H1 (cell line): ENCODE data around the gene RNF5. TPM values are rescaled to one million over a fixed set of nuclear protein-coding genes. Genes with fewer than 3 reads are reported as not detected.

Experiments used
- CTCF ChIA-PET: fragments of 300-600 bp; sonication (Branson Sonifier 250); formaldehyde crosslinking; loops from one replicate; lab custom pipeline; 2021; ENCODE audit not compliant: partially characterized antibody; lab: Charles Lee
- POLR2A ChIA-PET: fragments of 300-600 bp; sonication (Branson Sonifier 250); formaldehyde crosslinking; loops from one replicate; lab custom pipeline; 2021; ENCODE audit warnings: inconsistent platforms; ENCODE audit not compliant: partially characterized antibody; lab: Charles Lee
- DNase-seq, 2 experiments: peaks; one replicate each; pipeline versions ENCODE4 v3.0.0 to v3.0.0-alpha.2; 2010 to 2022; ENCODE audit warnings: low spot score in 2 of 2, low read depth in 1 of 2, mixed read lengths in 1 of 2
- FAIRE-seq: peaks from 2 replicates; lab custom pipeline; 2011; peaks lifted over from hg19 to GRCh38; lab: Jason Lieb, UNC
- H2AFZ ChIP-seq: 2 replicates; pipeline ENCODE4 v1.8.1; 2012; ENCODE audit warnings: low read length, inconsistent platforms
- H2AK5ac ChIP-seq: 2 replicates; pipeline ENCODE4 v1.6.1; 2013; ENCODE audit warnings: low read depth, low read length
- H2BK120ac ChIP-seq: replicated peaks from 2 replicates; pipeline ENCODE3; 2013; ENCODE audit warnings: low read depth, low read length, inconsistent platforms
- H2BK12ac ChIP-seq: 2 replicates; pipeline ENCODE4 v1.6.1; 2013; ENCODE audit warnings: low read depth, low read length
- H2BK15ac ChIP-seq: 2 replicates; pipeline ENCODE4 v1.6.1; 2013; ENCODE audit warnings: low read length
- H2BK20ac ChIP-seq: 2 replicates; pipeline ENCODE4 v1.6.1; 2013; ENCODE audit warnings: low read length
- H2BK5ac ChIP-seq: 2 replicates; pipeline ENCODE4 v1.6.1; 2013; ENCODE audit warnings: low read depth, low read length
- H3K14ac ChIP-seq: 2 replicates; pipeline ENCODE4 v1.6.1; 2013; ENCODE audit warnings: inconsistent platforms; ENCODE audit not compliant: insufficient read length
- H3K18ac ChIP-seq: 2 replicates; pipeline ENCODE4 v1.6.1; 2013; ENCODE audit warnings: low read length; ENCODE audit errors: extremely low read depth
- H3K23ac ChIP-seq: 2 replicates; pipeline ENCODE4 v1.6.1; 2013; ENCODE audit warnings: inconsistent platforms; ENCODE audit not compliant: insufficient read length
- H3K23me2 ChIP-seq: 2 replicates; pipeline ENCODE4 v1.6.1; 2013; ENCODE audit warnings: low read depth, low read length
- H3K27ac ChIP-seq: 2 replicates; pipeline ENCODE4 v1.6.1; 2011; ENCODE audit warnings: low read depth, low read length, inconsistent platforms
- H3K27me3 ChIP-seq, 4 experiments: replicated peaks in 1 of 4; 1 replicate in 1 of 4; 2 replicates in 3 of 4; pipeline versions ENCODE4 v1.6.1 to v1.8.1; 2011 to 2013; ENCODE audit warnings: low read length in 3 of 4, mild to moderate bottlenecking in 3 of 4, inconsistent platforms in 2 of 4, mixed read lengths in 2 of 4, moderate library complexity in 1 of 4; ENCODE audit not compliant: control insufficient read depth in 3 of 4, insufficient read depth in 3 of 4; ENCODE audit errors: extremely low read depth in 1 of 4
- H3K36me3 ChIP-seq, 4 experiments: 2 replicates each; pipeline versions ENCODE4 v1.6.1 to v1.8.1; 2011 to 2013; ENCODE audit warnings: mild to moderate bottlenecking in 4 of 4, low read length in 3 of 4, moderate library complexity in 2 of 4, control low read depth in 1 of 4, inconsistent platforms in 1 of 4; ENCODE audit not compliant: insufficient read depth in 4 of 4, control insufficient read depth in 2 of 4
- H3K4ac ChIP-seq: replicated peaks from 2 replicates; pipeline ENCODE3; 2013; ENCODE audit warnings: low read length, low read depth, mixed read lengths, inconsistent platforms; ENCODE audit not compliant: insufficient read length
- H3K4me1 ChIP-seq, 4 experiments: replicated peaks in 1 of 4; 1 replicate in 1 of 4; 2 replicates in 3 of 4; pipeline versions ENCODE4 v1.6.1 to v1.8.1; 2011 to 2013; ENCODE audit warnings: low read length in 3 of 4, inconsistent platforms in 2 of 4, mixed read lengths in 1 of 4; ENCODE audit not compliant: insufficient read depth in 4 of 4, control insufficient read depth in 3 of 4
- H3K4me2 ChIP-seq, 2 experiments: 2 replicates each; pipeline versions ENCODE4 v1.6.1 to v1.8.1; 2011 to 2013; ENCODE audit warnings: low read depth in 2 of 2, low read length in 2 of 2, control low read depth in 1 of 2, inconsistent platforms in 1 of 2, mild to moderate bottlenecking in 1 of 2; ENCODE audit not compliant: insufficient read depth in 1 of 2
- H3K4me3 ChIP-seq, 4 experiments: fragments of 200-600, 300-600 bp in 1 of 4; sonication (generic), shearing (Covaris generic), sonication (Bioruptor Twin) in 1 of 4; 2 replicates each; pipeline versions ENCODE4 v1.5.1 to v1.8.1; 2011 to 2016; ENCODE audit warnings: low read length in 4 of 4, low read depth in 3 of 4, control low read depth in 2 of 4, inconsistent platforms in 2 of 4, mild to moderate bottlenecking in 2 of 4, mixed read lengths in 1 of 4, moderate library complexity in 1 of 4; ENCODE audit not compliant: insufficient read depth in 2 of 4; ENCODE audit errors: extremely low read depth in 1 of 4
- H3K56ac ChIP-seq: replicated peaks from 2 replicates; pipeline ENCODE3; 2013; ENCODE audit warnings: low read depth, mild to moderate bottlenecking, mixed read lengths, low read length, inconsistent platforms; ENCODE audit not compliant: insufficient read length
- H3K79me1 ChIP-seq: 2 replicates; pipeline ENCODE4 v1.6.1; 2013; ENCODE audit warnings: low read depth, low read length, control low read depth
- H3K79me2 ChIP-seq, 2 experiments: 2 replicates each; pipeline versions ENCODE4 v1.6.1 to v1.8.1; 2012 to 2013; ENCODE audit warnings: low read length in 2 of 2, mild to moderate bottlenecking in 2 of 2, inconsistent platforms in 1 of 2; ENCODE audit not compliant: insufficient read depth in 2 of 2, control insufficient read depth in 1 of 2
- H3K9ac ChIP-seq, 4 experiments: replicated peaks in 1 of 4; 1 replicate in 1 of 4; 2 replicates in 3 of 4; pipeline versions ENCODE4 v1.6.1 to v1.8.1; 2011 to 2013; ENCODE audit warnings: low read depth in 3 of 4, low read length in 3 of 4, control low read depth in 2 of 4, mild to moderate bottlenecking in 2 of 4, moderate library complexity in 2 of 4, inconsistent platforms in 1 of 4; ENCODE audit errors: extremely low read depth in 1 of 4
- H3K9me3 ChIP-seq, 2 experiments: 2 replicates each; pipeline versions ENCODE4 v1.6.1 to v1.8.1; 2012 to 2013; ENCODE audit warnings: mild to moderate bottlenecking in 2 of 2, moderate library complexity in 2 of 2, control low read depth in 1 of 2, inconsistent platforms in 1 of 2, low read depth in 1 of 2, low read length in 1 of 2, mixed read lengths in 1 of 2; ENCODE audit not compliant: insufficient read depth in 2 of 2
- H4K20me1 ChIP-seq, 2 experiments: replicated peaks in 1 of 2; 2 replicates each; pipeline versions ENCODE3 to v1.8.1; 2011 to 2013; ENCODE audit warnings: inconsistent platforms in 2 of 2, low read length in 2 of 2, mild to moderate bottlenecking in 1 of 2; ENCODE audit not compliant: insufficient read depth in 2 of 2, control insufficient read depth in 1 of 2
- H4K5ac ChIP-seq: 2 replicates; pipeline ENCODE4 v1.6.1; 2013; ENCODE audit warnings: low read length, low read depth, mixed read lengths, inconsistent platforms; ENCODE audit not compliant: insufficient read length
- H4K8ac ChIP-seq: 2 replicates; pipeline ENCODE4 v1.8.0; 2013; ENCODE audit warnings: mild to moderate bottlenecking, moderate library complexity, low read length, inconsistent platforms; ENCODE audit not compliant: insufficient read depth; ENCODE audit errors: extremely low read depth
- H4K91ac ChIP-seq: replicated peaks from 2 replicates; pipeline ENCODE3; 2013; ENCODE audit warnings: low read length, mixed read lengths, inconsistent platforms; ENCODE audit not compliant: insufficient read length
- CBX5 ChIP-seq: fragments of 300-800, 300-1000 bp; sonication (generic); IDR thresholded peaks from 2 replicates; pipeline ENCODE4 v1.7.1; 2016; ENCODE audit warnings: antibody characterized with exemption, low read length, low read depth
- CEBPB ChIP-seq: IDR thresholded peaks from 2 replicates; pipeline ENCODE4 v1.6.1; 2012; ENCODE audit warnings: low read depth, low read length
- CREB1 ChIP-seq: IDR thresholded peaks from 2 replicates; pipeline ENCODE4 v1.6.1; 2012; ENCODE audit warnings: inconsistent platforms
- EZH2 ChIP-seq: fragments of 200-600 bp; sonication (generic); IDR thresholded peaks from 2 replicates; pipeline ENCODE4 v1.7.1; 2012; ENCODE audit warnings: low read depth, mild to moderate bottlenecking, moderate library complexity, low read length, inconsistent platforms; ENCODE audit not compliant: severe bottlenecking
- RAD21 ChIP-seq, 2 experiments: IDR thresholded peaks in 1 of 2; conservative IDR thresholded peaks in 1 of 2; 2 replicates each; pipeline ENCODE4 v1.6.1; 2011; ENCODE audit warnings: low read depth in 2 of 2, low read length in 2 of 2, improper control_type of control experiment in 1 of 2, inconsistent platforms in 1 of 2, mild to moderate bottlenecking in 1 of 2, moderate library complexity in 1 of 2
- RBBP5 ChIP-seq: IDR thresholded peaks from 2 replicates; pipeline ENCODE4 v1.7.1; 2012; ENCODE audit warnings: low read depth, mild to moderate bottlenecking, inconsistent platforms, low read length, moderate library complexity, borderline replicate concordance
- RFX5 ChIP-seq: IDR thresholded peaks from 2 replicates; pipeline ENCODE4 v1.6.1; 2011; ENCODE audit warnings: low read depth, low read length, improper control_type of control experiment, borderline replicate concordance
- TCF12 ChIP-seq: IDR thresholded peaks from 2 replicates; pipeline ENCODE4 v1.6.1; 2011; ENCODE audit warnings: low read depth, mild to moderate bottlenecking, low read length
- TEAD4 ChIP-seq: IDR thresholded peaks from 2 replicates; pipeline ENCODE4 v1.6.1; 2012; ENCODE audit warnings: low read depth, low read length, inconsistent platforms, mixed read lengths
- WGBS, 2 experiments: shearing (Covaris generic) in 1 of 2; methylation state at CpG; one replicate each; pipeline versions ENCODE4 v1.1.6 to v1.1.7; 2013 to 2015; ENCODE audit warnings: low lambda C conversion rate in 2 of 2, mixed read lengths in 2 of 2, inconsistent platforms in 1 of 2, low coverage in 1 of 2, missing lambda C conversion rate in 1 of 2; ENCODE audit not compliant: insufficient replicate concordance in 2 of 2, insufficient coverage in 1 of 2, insufficient read length in 1 of 2; ENCODE audit errors: extremely low coverage in 1 of 2, missing lambda C conversion rate in 1 of 2; 5-methylcytosine and 5-hydroxymethylcytosine counted together
- polyA plus RNA-seq, 7 experiments: library from polyadenylated mRNA; depleted of rRNA in 3 of 7; stranded (reverse) in 5 of 7; unstranded in 2 of 7; fragments of >200 nt in 5 of 7; fragments of 200-250 nt in 2 of 7; gene quantifications; 1 replicate in 5 of 7; 2 replicates in 1 of 7; 4 replicates in 1 of 7; pipeline versions ENCODE4 v1.2.1 to v1.2.3, GENCODE V29; 2011 to 2013; ENCODE audit warnings: missing spikeins in 2 of 7, mixed read lengths in 2 of 7
- total RNA-seq: library from RNA; stranded (reverse); fragmentation: NEBNext Ultra II Directional; extraction: Animal tissue kit (Norgen Biotek cat#: 25700); gene quantifications from 2 replicates; pipeline ENCODE4 v1.2.1, GENCODE V29; 2021
- TF ChIP-seq, protein P1 (sequence below): IDR thresholded peaks from 2 replicates; pipeline ENCODE4 v1.6.1; 2012; ENCODE audit warnings: low read length, inconsistent platforms

RNF5 gene
- total and polyA plus RNA-seq, 2 of the 8 experiments (the other 6 are each of a cell fraction or from before 2014, with no cell fraction given): 90.0 to 158 TPM

DNA sequence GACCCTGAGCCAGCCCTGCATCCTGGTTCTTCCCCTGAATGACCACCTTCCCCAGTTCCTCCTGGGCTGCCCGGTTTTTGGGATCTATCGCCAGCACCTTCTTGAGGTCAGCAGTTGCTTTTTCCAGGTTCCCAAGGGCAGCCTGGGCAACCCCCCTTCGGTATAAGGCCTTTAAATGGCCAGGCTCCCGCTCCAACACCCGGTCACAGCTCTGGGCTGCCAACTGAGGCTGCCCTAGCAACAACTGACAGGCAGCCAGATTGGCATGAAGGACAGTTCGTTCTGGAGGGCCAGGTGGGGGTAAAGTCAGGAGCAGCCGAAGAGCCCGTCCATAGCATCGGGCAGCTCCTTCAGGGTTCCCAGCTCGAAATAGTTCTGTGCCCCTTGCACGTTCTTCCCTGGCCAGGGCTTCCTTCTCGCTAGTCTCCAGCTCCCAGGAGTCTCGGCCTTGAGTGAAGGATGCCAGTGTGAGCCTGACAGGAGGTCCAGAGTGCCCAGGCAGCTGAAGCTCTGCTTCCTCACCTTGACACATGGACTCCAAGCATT lies 49.4 kb upstream of the RNF5 start:
- Histone ChIP-seq H3K27me3 (no peaks in the 10 kb centered on the region), H3K4me2 (peak overlapping the region; percentile 82 to 91), H3K14ac (no peak overlapping the region), H2AFZ (no peak overlapping the region), H3K23me2 (peaks cover 5% of the 10 kb centered on the region), H3K79me1 (peaks cover 2% of the 10 kb centered on the region; the same call in 1 of the 2 replicates), H3K4ac (no peak overlapping the region), H2BK120ac (no peak overlapping the region), H3K9me3 (no peaks in the 10 kb centered on the region), H2AK5ac (no peak overlapping the region), H3K9ac (peak overlapping the region in 1 of 4 experiments; percentile 21; a peak in 2 of 7 replicates), H2BK15ac (no peak overlapping the region), H3K36me3 (peaks cover 0 to 10% (median 4%) of the 10 kb centered on the region in 4 experiments; a peak in 4 of 8 replicates), H4K91ac (no peak overlapping the region), H3K27ac (peak overlapping the region; percentile 65; the same call in 1 of the 2 replicates), H2BK12ac (0 out of 2 replicates have a peak overlapping the region, but pooled peaks have one; percentile 50), H3K4me3 (peak overlapping the region in 3 of 4 experiments; percentile 78 to 94 (median 87); a peak in 3 of 8 replicates), H3K79me2 (peaks cover 0 to 12% of the 10 kb centered on the region in 2 experiments; a peak in 1 of 4 replicates), H3K56ac (no peak overlapping the region), H2BK5ac (peak overlapping the region; percentile 16; the same call in 1 of the 2 replicates), H4K8ac (peak overlapping the region; percentile 23; the same call in 1 of the 2 replicates), H3K4me1 (peaks cover 3 to 19% (median 8%) of the 10 kb centered on the region in 4 experiments; a peak in 6 of 7 replicates), H4K5ac (no peak overlapping the region), H2BK20ac (no peak overlapping the region), H4K20me1 (no peaks in the 10 kb centered on the region), H3K23ac (no peak overlapping the region), H3K18ac (no peak overlapping the region)
- ChIA-PET CTCF (interaction anchor here (1.0 to 5.6 kb wide), 9 partner anchors 11 to 53 kb away, joined by 3 to 76 read pairs (median 5); partner anchors contain the start of gene PRRT1), POLR2A (interaction anchor here (0.8 to 6.5 kb wide), 18 partner anchors 8 to 843 kb away, joined by 3 to 70 read pairs (median 6); partner anchors contain the start of genes AGPAT1, DXO, PRRT1 and RNF5)
- 82% methylated on average over 13 of the region's 13 CpGs; no CpG with 5 or more reads in 1 of the 2 experiments for WGBS, 2 experiments
- no peak for DNase-seq
- FAIRE-seq: no peak
- TF ChIP-seq, protein P1, sequence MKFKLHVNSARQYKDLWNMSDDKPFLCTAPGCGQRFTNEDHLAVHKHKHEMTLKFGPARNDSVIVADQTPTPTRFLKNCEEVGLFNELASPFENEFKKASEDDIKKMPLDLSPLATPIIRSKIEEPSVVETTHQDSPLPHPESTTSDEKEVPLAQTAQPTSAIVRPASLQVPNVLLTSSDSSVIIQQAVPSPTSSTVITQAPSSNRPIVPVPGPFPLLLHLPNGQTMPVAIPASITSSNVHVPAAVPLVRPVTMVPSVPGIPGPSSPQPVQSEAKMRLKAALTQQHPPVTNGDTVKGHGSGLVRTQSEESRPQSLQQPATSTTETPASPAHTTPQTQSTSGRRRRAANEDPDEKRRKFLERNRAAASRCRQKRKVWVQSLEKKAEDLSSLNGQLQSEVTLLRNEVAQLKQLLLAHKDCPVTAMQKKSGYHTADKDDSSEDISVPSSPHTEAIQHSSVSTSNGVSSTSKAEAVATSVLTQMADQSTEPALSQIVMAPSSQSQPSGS: no peak
- TF ChIP-seq CREB1 (no peak), EZH2 (no peak), TEAD4 (no peak), RFX5 (no peak), CBX5 (no peak), RBBP5 (no peak), RAD21 (IDR thresholded peaks at IDR 0.05 in 1 of 2, conservative IDR thresholded peaks at IDR 0.05 in 1 of 2; ENCODE audit: low read depth in 2 of 2, low read length in 2 of 2) (no peak), TCF12 (no peak), CEBPB (no peak)
